Fibroblast of skin of abdomen (primary cell): ENCODE data around the gene PLXNC1.

Experiments used
- DNase-seq: peaks from one replicate; pipeline ENCODE4 v3.0.0-alpha.2; 2013

PLXNC1 gene

GRCh38 chr12:94266796-94267536 is 118.6 kb downstream of the PLXNC1 start:
- peak; percentile 94 for DNase-seq

GRCh38 chr12:94267537-94267872 is 119.1 kb downstream of the PLXNC1 start:
- no peak for DNase-seq

- peak; percentile 53 for DNase-seq
Measured at GRCh38 chr12:94267921-94268471, 119.6 kb downstream of the PLXNC1 start.

GRCh38 chr12:94269316-94269999 is 121.1 kb downstream of the PLXNC1 start:
- no peak for DNase-seq

GRCh38 chr12:94271351-94271750 is 123.0 kb downstream of the PLXNC1 start:
- no peak for DNase-seq

GRCh38 chr12:94272280-94272679 is 123.9 kb downstream of the PLXNC1 start:
- DNase-seq, result no peak

- DNase-seq, result no peak
Measured at GRCh38 chr12:94273272-94273671, 124.9 kb downstream of the PLXNC1 start.

- no peak for DNase-seq
Measured at GRCh38 chr12:94276725-94277124, 128.3 kb downstream of the PLXNC1 start.

GRCh38 chr12:94277426-94278000 is 129.1 kb downstream of the PLXNC1 start:
- DNase-seq, result no peak

GRCh38 chr12:94280063-94280462 is 131.7 kb downstream of the PLXNC1 start:
- DNase-seq, result no peak

GRCh38 chr12:94282675-94283074 is 134.3 kb downstream of the PLXNC1 start:
- DNase-seq, result no peak

- no peak for DNase-seq
Measured at GRCh38 chr12:94284046-94284445, 135.7 kb downstream of the PLXNC1 start.

- DNase-seq, result no peak
Measured at GRCh38 chr12:94284859-94285258, 136.5 kb downstream of the PLXNC1 start.

GRCh38 chr12:94285943-94286582 is 137.7 kb downstream of the PLXNC1 start:
- DNase-seq, result no peak

GRCh38 chr12:94286583-94287244 is 138.3 kb downstream of the PLXNC1 start:
- DNase-seq, result no peak

- DNase-seq, result no peak
Measured at GRCh38 chr12:94287245-94287628, 138.9 kb downstream of the PLXNC1 start.

- DNase-seq, result peak; percentile 85
Measured at GRCh38 chr12:94289461-94290312, 141.3 kb downstream of the PLXNC1 start.

- DNase-seq, result no peak
Measured at GRCh38 chr12:94290353-94290752, 142.0 kb downstream of the PLXNC1 start.

GRCh38 chr12:94297096-94297699 is 148.8 kb downstream of the PLXNC1 start:
- no peak for DNase-seq

GRCh38 chr12:94297876-94298505 is 149.6 kb downstream of the PLXNC1 start:
- no peak for DNase-seq

GRCh38 chr12:94299846-94300245 is 151.5 kb downstream of the PLXNC1 start:
- no peak for DNase-seq
